SH-SY5Y (cell line): ENCODE measurements around the gene SUDS3.

ENCODE experiments used
- GATA2 ChIP-seq: IDR thresholded peaks from 2 replicates; pipeline ENCODE4 v1.6.1; 2011; ENCODE audit warnings: mild to moderate bottlenecking, low read depth, low read length
- GATA3 ChIP-seq: IDR thresholded peaks from 2 replicates; pipeline ENCODE4 v1.6.1; 2011; ENCODE audit warnings: low read depth, mild to moderate bottlenecking, low read length, moderate library complexity

DNA sequence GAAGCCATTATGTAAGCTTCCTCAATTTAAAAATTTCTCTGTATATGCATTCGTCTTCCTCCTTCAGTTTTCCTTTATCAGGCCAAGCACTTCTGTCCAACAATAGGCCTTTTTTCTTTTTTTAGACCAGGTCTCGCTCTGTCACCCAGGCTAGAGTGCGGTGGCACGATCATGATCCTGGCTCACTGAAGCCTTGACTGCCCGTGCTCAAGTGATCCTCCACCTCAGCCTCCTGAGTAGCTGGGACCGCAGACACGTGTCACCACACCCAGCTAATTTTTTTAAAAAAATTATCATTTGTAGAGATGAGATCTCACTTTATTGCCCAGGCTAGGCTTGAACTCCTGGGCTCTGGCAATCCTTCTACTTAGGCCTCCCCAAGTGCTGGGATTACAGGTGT is 29.5 kb upstream of the SUDS3 start:
- TF ChIP-seq GATA2 (no peak), GATA3 (no peak)
